ENCODE data around the gene HES3. TPM values are rescaled to one million over a fixed set of nuclear protein-coding genes. Genes with fewer than 3 reads are reported as not detected.

HES3 gene
- polyA plus RNA-seq, 4 donors: not detected

Other genes starting within 250 kb of the HES3 start
- gene KCNAB2, start 198.3 kb upstream of the HES3 start, polyA plus RNA-seq (ENCODE audit: insufficient read length in 4 of 4): 1 to 10 TPM; 3.6 to 5.6 (median 4.8) TPM
- under 1 TPM; 0.21 to 0.43 (median 0.35) TPM for gene CHD5, start 63.9 kb upstream of the HES3 start, polyA plus RNA-seq (ENCODE audit: insufficient read length in 4 of 4)
- gene RPL22, start 44.6 kb upstream of the HES3 start, polyA plus RNA-seq (ENCODE audit: insufficient read length in 4 of 4): 100 to 1,000 TPM; 534 to 695 (median 662) TPM
- 10 to 100 TPM; 21.4 to 26.4 (median 23.0) TPM for gene RNF207, start 38.1 kb upstream of the HES3 start, polyA plus RNA-seq (ENCODE audit: insufficient read length in 4 of 4)
- gene ICMT, start 8.2 kb upstream of the HES3 start, polyA plus RNA-seq (ENCODE audit: insufficient read length in 4 of 4): 10 to 100 TPM; 60.9 to 67.3 (median 66.1) TPM
- 1 to 10 TPM; 7.2 to 9.3 (median 7.7) TPM for gene GPR153, start 16.9 kb downstream of the HES3 start, polyA plus RNA-seq (ENCODE audit: insufficient read length in 4 of 4)
- gene ACOT7, start 149.6 kb downstream of the HES3 start, polyA plus RNA-seq (ENCODE audit: insufficient read length in 4 of 4): 10 to 100 TPM; 28.7 to 35.0 (median 31.5) TPM
- under 1 TPM; 0.27 to 0.73 (median 0.53) TPM for gene HES2, start 175.7 kb downstream of the HES3 start, polyA plus RNA-seq (ENCODE audit: insufficient read length in 4 of 4)
- gene ESPN, start 180.6 kb downstream of the HES3 start, polyA plus RNA-seq (ENCODE audit: insufficient read length in 4 of 4): 10 to 100 TPM; 10.1 to 21.6 (median 16.9) TPM
- 10 to 100 TPM; 11.1 to 13.8 (median 12.5) TPM for gene TNFRSF25, start 222.0 kb downstream of the HES3 start, polyA plus RNA-seq (ENCODE audit: insufficient read length in 4 of 4)
- gene PLEKHG5, start 247.5 kb downstream of the HES3 start, polyA plus RNA-seq (ENCODE audit: insufficient read length in 4 of 4): 10 to 100 TPM; 12.6 to 18.0 (median 13.3) TPM

Measured in right renal pelvis (tissue), 4 donors.